Activated CD4-positive, alpha-beta T cell treated with anti-CD3 and anti-CD28 coated beads, Interleukin-2, amount 10 ng/mL, durations not matched to agents 7 days and 5 days (primary cell): ENCODE results near the gene EFCAB11. TPM values are rescaled to one million over a fixed set of nuclear protein-coding genes. Genes with fewer than 3 reads are reported as not detected.
A peak's percentile ranks its signal among the peaks of the same experiment; 100 is the strongest.

Source experiments
- CTCF ChIA-PET: fragments of 350-600 bp; sonication (Branson Sonifier 250); formaldehyde crosslinking; loops from one replicate; lab custom pipeline; 2021; ENCODE audit warnings: antibody characterized with exemption; lab: Charles Lee
- POLR2A ChIA-PET: fragments of 350-600 bp; sonication (Branson Sonifier 250); formaldehyde crosslinking; loops from one replicate; lab custom pipeline; 2021; ENCODE audit warnings: antibody characterized with exemption; lab: Charles Lee
- DNase-seq: peaks from one replicate; pipeline ENCODE4 v3.0.0-alpha.2; 2020
- H3K27ac Mint-ChIP-seq: one replicate; pipeline ENCODE4 v1.8.0; 2021; ENCODE audit warnings: mild to moderate bottlenecking, moderate library complexity, mixed read lengths
- H3K27me3 Mint-ChIP-seq: one replicate; pipeline ENCODE4 v1.8.0; 2021; ENCODE audit warnings: mixed read lengths
- H3K36me3 Mint-ChIP-seq: one replicate; pipeline ENCODE4 v1.8.0; 2021; ENCODE audit warnings: low read depth, mixed read lengths
- H3K4me1 Mint-ChIP-seq: one replicate; pipeline ENCODE4 v1.8.0; 2021; ENCODE audit warnings: mixed read lengths
- H3K4me3 Mint-ChIP-seq: one replicate; pipeline ENCODE4 v1.8.0; 2021; ENCODE audit warnings: mild to moderate bottlenecking, moderate library complexity, mixed read lengths
- H3K9me3 Mint-ChIP-seq: one replicate; pipeline ENCODE4 v1.8.0; 2021; ENCODE audit warnings: mixed read lengths
- total RNA-seq, 2 experiments: library from RNA; stranded (reverse); gene quantifications; one replicate each; pipeline ENCODE4 v1.2.3, GENCODE V29; 2021

Gene EFCAB11
- total RNA-seq, 2 experiments from 2014 or later, result 7.7 to 8.6 TPM

- H3K4me3 Mint-ChIP-seq, result no peak overlapping the region
- CTCF ChIA-PET, result no interaction called here
- no peaks in the 10 kb centered on the region for H3K4me1 Mint-ChIP-seq
- H3K36me3 Mint-ChIP-seq, result no peaks in the 10 kb centered on the region
- DNase-seq, result no peak
- H3K9me3 Mint-ChIP-seq, result no peaks in the 10 kb centered on the region
- no peak overlapping the region for H3K27ac Mint-ChIP-seq
- POLR2A ChIA-PET, result no interaction called here
- no peaks in the 10 kb centered on the region for H3K27me3 Mint-ChIP-seq
Observed at GRCh38 chr14:89797148-89797547, 157.4 kb downstream of the EFCAB11 start.

DNA sequence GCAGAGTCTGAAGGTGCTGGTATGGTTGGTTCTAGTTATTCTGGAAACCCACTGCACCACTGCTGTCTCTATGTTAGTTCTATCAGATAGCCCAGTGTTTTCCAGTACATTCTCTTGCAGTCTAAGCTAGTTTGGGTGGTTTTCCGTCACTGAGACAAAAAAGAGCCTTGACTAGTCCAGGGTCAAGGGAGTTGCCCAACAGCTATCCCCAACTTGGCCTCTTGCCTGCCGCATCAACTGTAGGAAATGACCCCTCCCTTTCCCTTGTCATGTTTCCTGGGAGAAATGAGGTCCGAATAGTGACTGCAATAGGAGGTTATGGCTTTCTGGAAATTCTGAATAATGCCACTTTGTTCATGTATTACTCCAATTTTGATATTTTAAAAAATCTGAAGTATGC lies 160.4 kb downstream of the EFCAB11 start:
- Mint-ChIP-seq H3K4me1 (no peaks in the 10 kb centered on the region), H3K4me3 (no peak overlapping the region), H3K27ac (no peak overlapping the region), H3K27me3 (peaks cover 3% of the 10 kb centered on the region), H3K9me3 (no peaks in the 10 kb centered on the region), H3K36me3 (no peaks in the 10 kb centered on the region)
- CTCF ChIA-PET, result no interaction called here
- no peak for DNase-seq
- POLR2A ChIA-PET, result no interaction called here

GRCh38 chr14:89793367-89793716 lies 161.2 kb downstream of the EFCAB11 start:
- Mint-ChIP-seq H3K4me3 (no peak overlapping the region), H3K4me1 (no peaks in the 10 kb centered on the region), H3K27ac (no peak overlapping the region), H3K27me3 (peaks cover 3% of the 10 kb centered on the region), H3K9me3 (no peaks in the 10 kb centered on the region), H3K36me3 (no peaks in the 10 kb centered on the region)
- DNase-seq, result no peak
- CTCF ChIA-PET, result no interaction called here
- POLR2A ChIA-PET, result no interaction called here

- Mint-ChIP-seq H3K9me3 (no peaks in the 10 kb centered on the region), H3K4me3 (no peak overlapping the region), H3K36me3 (no peaks in the 10 kb centered on the region), H3K27ac (no peak overlapping the region), H3K27me3 (peaks cover 3% of the 10 kb centered on the region), H3K4me1 (no peaks in the 10 kb centered on the region)
- CTCF ChIA-PET, result interaction anchor here (0.6 kb wide), 1 partner anchor 181 kb away, joined by 3 read pairs; no protein-coding TSS in a partner anchor
- POLR2A ChIA-PET, result no interaction called here
- no peak for DNase-seq
Observed at GRCh38 chr14:89792489-89793366, 161.8 kb downstream of the EFCAB11 start.

GRCh38 chr14:89787525-89787924 lies 167.0 kb downstream of the EFCAB11 start:
- ChIA-PET CTCF (interaction anchor here (1.1 kb wide), 1 partner anchor 165 kb away, joined by 3 read pairs; no protein-coding TSS in a partner anchor), POLR2A (no interaction called here)
- H3K4me3 Mint-ChIP-seq, result no peak overlapping the region
- no peaks in the 10 kb centered on the region for H3K36me3 Mint-ChIP-seq
- no peaks in the 10 kb centered on the region for H3K9me3 Mint-ChIP-seq
- H3K4me1 Mint-ChIP-seq, result no peaks in the 10 kb centered on the region
- no peak for DNase-seq
- H3K27ac Mint-ChIP-seq, result no peak overlapping the region
- H3K27me3 Mint-ChIP-seq, result peaks cover 3% of the 10 kb centered on the region

DNA sequence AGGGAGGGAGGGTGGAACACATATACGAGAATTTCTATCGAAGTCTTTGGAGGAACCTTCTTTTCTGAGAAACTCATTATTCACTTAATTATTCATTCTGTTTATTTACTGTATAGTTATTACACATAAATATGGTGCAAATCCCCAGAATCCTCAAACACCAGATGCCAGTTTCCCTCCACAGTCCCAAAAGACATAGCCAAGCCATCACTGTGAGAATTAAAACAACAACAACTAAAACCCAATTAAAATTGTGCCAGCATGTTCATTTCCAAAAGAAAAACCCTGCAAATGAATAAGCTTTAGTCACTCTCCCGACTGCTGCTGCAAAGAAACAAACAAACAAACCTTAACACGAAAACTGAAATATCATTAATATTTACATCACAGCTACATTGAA lies 173.5 kb downstream of the EFCAB11 start:
- Mint-ChIP-seq H3K27me3 (no peaks in the 10 kb centered on the region), H3K4me1 (no peaks in the 10 kb centered on the region), H3K4me3 (no peak overlapping the region), H3K9me3 (peaks cover 4% of the 10 kb centered on the region), H3K27ac (no peak overlapping the region), H3K36me3 (no peaks in the 10 kb centered on the region)
- DNase-seq, result no peak
- ChIA-PET POLR2A (no interaction called here), CTCF (no interaction called here)

GRCh38 chr14:89779707-89780106 lies 174.8 kb downstream of the EFCAB11 start:
- Mint-ChIP-seq H3K4me1 (no peaks in the 10 kb centered on the region), H3K4me3 (no peak overlapping the region), H3K27ac (no peak overlapping the region), H3K27me3 (no peaks in the 10 kb centered on the region), H3K36me3 (no peaks in the 10 kb centered on the region), H3K9me3 (peaks cover 4% of the 10 kb centered on the region)
- DNase-seq, result no peak
- CTCF ChIA-PET, result no interaction called here
- POLR2A ChIA-PET, result no interaction called here

- Mint-ChIP-seq H3K4me3 (no peak overlapping the region), H3K36me3 (no peaks in the 10 kb centered on the region), H3K9me3 (peaks cover 4% of the 10 kb centered on the region), H3K27me3 (peaks cover 9% of the 10 kb centered on the region), H3K27ac (no peak overlapping the region), H3K4me1 (peaks cover 27% of the 10 kb centered on the region)
- ChIA-PET POLR2A (no interaction called here), CTCF (no interaction called here)
- no peak for DNase-seq
Observed at GRCh38 chr14:89775946-89776345, 178.6 kb downstream of the EFCAB11 start.

GRCh38 chr14:89775151-89775550 lies 179.4 kb downstream of the EFCAB11 start:
- Mint-ChIP-seq H3K4me1 (peaks cover 30% of the 10 kb centered on the region), H3K9me3 (peaks cover 4% of the 10 kb centered on the region), H3K27me3 (peaks cover 9% of the 10 kb centered on the region), H3K27ac (no peak overlapping the region), H3K36me3 (no peaks in the 10 kb centered on the region), H3K4me3 (no peak overlapping the region)
- DNase-seq, result no peak
- CTCF ChIA-PET, result no interaction called here
- POLR2A ChIA-PET, result no interaction called here

DNA sequence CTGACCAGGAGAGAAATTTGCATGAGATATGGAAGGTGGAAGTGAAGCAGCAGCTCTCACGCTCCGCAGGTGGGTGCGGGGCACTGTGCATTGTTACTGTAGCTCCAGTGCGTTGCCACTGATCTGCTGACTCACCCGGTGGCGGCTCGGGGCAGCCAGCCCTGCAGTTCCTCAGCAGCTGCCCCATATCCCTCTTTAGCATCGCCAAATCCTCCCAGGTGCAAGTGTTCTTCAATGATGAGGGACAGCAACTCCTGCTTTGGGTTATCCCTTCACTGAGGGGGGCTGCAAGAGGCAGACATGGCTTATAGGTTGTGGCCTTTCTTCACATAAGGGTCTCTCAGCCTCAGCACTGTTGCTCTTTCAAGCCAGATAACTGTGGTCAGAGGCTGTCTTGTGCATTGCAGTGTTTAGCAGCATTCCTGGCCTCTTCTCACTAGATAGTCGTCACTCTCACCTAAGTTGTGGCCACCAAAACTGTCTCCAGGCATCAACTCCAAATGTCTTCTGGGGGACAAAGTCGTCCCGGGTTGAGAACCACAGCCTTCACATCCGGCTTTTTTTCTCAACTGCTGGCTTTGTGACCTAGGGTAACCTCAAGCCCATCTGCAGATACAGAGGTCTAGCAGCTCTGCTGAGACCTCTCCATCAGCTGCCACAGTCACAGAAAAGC lies 180.8 kb downstream of the EFCAB11 start:
- DNase-seq, result peak; percentile 62
- Mint-ChIP-seq H3K27me3 (peaks cover 9% of the 10 kb centered on the region), H3K9me3 (no peaks in the 10 kb centered on the region), H3K27ac (peak overlapping the region; percentile 54), H3K4me3 (peak overlapping the region; percentile 26), H3K4me1 (peaks cover 30% of the 10 kb centered on the region), H3K36me3 (no peaks in the 10 kb centered on the region)
- CTCF ChIA-PET, result no interaction called here
- POLR2A ChIA-PET, result no interaction called here

DNA sequence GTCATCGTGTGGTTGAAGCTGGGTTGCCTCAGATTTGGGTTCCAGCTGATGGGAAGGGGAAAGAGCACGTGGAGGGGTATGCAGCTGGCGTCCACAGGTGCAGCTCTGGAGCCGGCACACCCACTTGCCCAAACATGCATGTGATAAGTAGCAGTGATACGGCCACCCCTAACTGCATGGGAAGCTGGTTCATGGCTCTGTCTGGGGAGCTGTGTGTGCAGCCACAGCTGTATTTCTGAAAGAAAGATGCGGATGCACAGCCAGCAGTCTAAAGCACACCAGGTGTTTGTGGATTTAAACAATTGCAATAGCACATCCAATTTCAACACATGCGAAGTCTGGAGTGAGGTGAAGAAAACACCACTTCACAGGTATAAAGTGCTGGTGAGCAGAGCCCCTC lies 181.4 kb downstream of the EFCAB11 start:
- POLR2A ChIA-PET, result no interaction called here
- H3K27me3 Mint-ChIP-seq, result peaks cover 9% of the 10 kb centered on the region

GRCh38 chr14:89771251-89771650 lies 183.3 kb downstream of the EFCAB11 start:
- no peak for DNase-seq
- POLR2A ChIA-PET, result no interaction called here
- Mint-ChIP-seq H3K27me3 (peaks cover 9% of the 10 kb centered on the region), H3K36me3 (peaks cover 2% of the 10 kb centered on the region), H3K27ac (no peak overlapping the region), H3K4me1 (peaks cover 46% of the 10 kb centered on the region), H3K4me3 (no peak overlapping the region), H3K9me3 (peaks cover 2% of the 10 kb centered on the region)
- CTCF ChIA-PET, result interaction anchor here (0.5 to 1.2 kb wide), 4 partner anchors 18 to 1110 kb away, joined by 3 to 7 read pairs (median 4); no protein-coding TSS in a partner anchor

More for the DNA sequence above, 181.4 kb downstream of the EFCAB11 start:
- CTCF ChIA-PET, result interaction anchor here (0.5 to 1.1 kb wide), 2 partner anchors 15 to 317 kb away, joined by 4 read pairs; no protein-coding TSS in a partner anchor
- Mint-ChIP-seq H3K4me3 (peak overlapping the region; percentile 26), H3K27ac (peak overlapping the region; percentile 54), H3K36me3 (no peaks in the 10 kb centered on the region), H3K4me1 (peaks cover 30% of the 10 kb centered on the region), H3K9me3 (no peaks in the 10 kb centered on the region)
- DNase-seq, result no peak

DNA sequence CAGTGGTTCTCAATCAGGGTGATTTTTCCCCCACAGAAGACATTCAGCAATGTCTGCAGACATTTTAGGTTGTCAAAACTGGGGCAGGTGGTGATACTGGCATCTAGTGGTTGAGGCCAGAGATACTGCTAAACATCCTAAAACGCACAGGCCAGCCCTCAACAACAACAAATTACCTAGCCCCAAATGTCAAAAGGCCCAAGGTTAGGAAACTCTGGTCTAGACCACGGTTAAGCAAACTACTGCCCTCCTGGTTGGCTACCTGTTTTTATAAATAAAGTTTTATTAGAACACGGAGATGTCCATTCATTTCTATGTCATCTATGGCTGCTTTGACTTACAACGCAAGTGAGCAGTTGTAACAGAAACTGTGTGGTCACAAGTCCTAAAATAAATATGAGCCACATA lies 186.7 kb downstream of the EFCAB11 start:
- CTCF ChIA-PET, result interaction anchor here (0.8 to 1.6 kb wide), 3 partner anchors 217 to 738 kb away, joined by 3 read pairs; no protein-coding TSS in a partner anchor
- POLR2A ChIA-PET, result no interaction called here
- peak overlapping the region; percentile 83 for H3K27ac Mint-ChIP-seq
- no peak overlapping the region for H3K4me3 Mint-ChIP-seq
- peaks cover 2% of the 10 kb centered on the region for H3K36me3 Mint-ChIP-seq
- H3K27me3 Mint-ChIP-seq, result peaks cover 9% of the 10 kb centered on the region
- H3K9me3 Mint-ChIP-seq, result peaks cover 2% of the 10 kb centered on the region
- peaks cover 35% of the 10 kb centered on the region for H3K4me1 Mint-ChIP-seq
- DNase-seq, result peak; percentile 78
